GM12801 (cell line): Measurements from ENCODE around the gene PAXX.

Source experiments
- CTCF ChIP-seq: IDR thresholded peaks from one replicate; pipeline ENCODE4 v1.5.1; 2011; ENCODE audit warnings: control low read depth; ENCODE audit not compliant: insufficient read length; ENCODE audit errors: extremely low read depth

PAXX gene

GRCh38 chr9:136951541-136952320 lies 40.5 kb upstream of the PAXX start, which contains the start of gene LCN12:
LCN12 (plus strand) TSS chr9:136952273; CDS start chr9:136952328, 55 bp downstream.
- no peak for TF ChIP-seq CTCF

- no peak for TF ChIP-seq CTCF
Measured at GRCh38 chr9:136952321-136952850, 39.8 kb upstream of the PAXX start.

- TF ChIP-seq CTCF = no peak
Measured at GRCh38 chr9:136952876-136953770, 39.1 kb upstream of the PAXX start.

- TF ChIP-seq CTCF = no peak
Measured at GRCh38 chr9:136953771-136954269, 38.4 kb upstream of the PAXX start.

- TF ChIP-seq CTCF = no peak
Measured at GRCh38 chr9:136954270-136955083, 37.7 kb upstream of the PAXX start.

GRCh38 chr9:136955202-136955942 lies 36.9 kb upstream of the PAXX start:
- TF ChIP-seq CTCF = no peak
